Activated gamma-delta T cell treated with Interleukin-2 at 50 U/mL for 16 hours (primary cell): ENCODE measurements around the gene LUM.

Source experiments
- DNase-seq: peaks from one replicate; pipeline ENCODE4 v3.0.0-alpha.2; 2020

Gene LUM

GRCh38 chr12:91074154-91074709, 37.1 kb downstream of the LUM start:
- DNase-seq, result no peak

GRCh38 chr12:91073426-91073825, 37.9 kb downstream of the LUM start:
- DNase-seq, result no peak

- no peak for DNase-seq
These were observed 38.4 kb downstream of the LUM start for GRCh38 chr12:91072931-91073330.

- no peak for DNase-seq
These were observed 40.4 kb downstream of the LUM start for GRCh38 chr12:91070936-91071335.

- no peak for DNase-seq
These were observed 45.9 kb downstream of the LUM start for GRCh38 chr12:91065396-91065795.

- DNase-seq, result no peak
These were observed 46.7 kb downstream of the LUM start for GRCh38 chr12:91064640-91065039.

GRCh38 chr12:91061091-91061490, 50.2 kb downstream of the LUM start:
- no peak for DNase-seq

GRCh38 chr12:91059211-91059610, 52.1 kb downstream of the LUM start:
- DNase-seq, result no peak

- no peak for DNase-seq
These were observed 52.5 kb downstream of the LUM start for GRCh38 chr12:91058786-91059185.

- DNase-seq, result no peak
These were observed 53.7 kb downstream of the LUM start, which contains the start of gene KERA for GRCh38 chr12:91057368-91058165. Gene KERA, minus strand, starts transcription at chr12:91058024. Its CDS starts 1,743 bp downstream, at chr12:91056281.

- no peak for DNase-seq
These were observed 54.8 kb downstream of the LUM start for GRCh38 chr12:91056488-91056887.

- no peak for DNase-seq
These were observed 55.3 kb downstream of the LUM start for GRCh38 chr12:91055976-91056375.

GRCh38 chr12:91053951-91054715, 57.2 kb downstream of the LUM start:
- DNase-seq, result no peak
